IMR-90 (cell line): ENCODE measurements around the gene NAP1L5.

ENCODE experiments used
- CTCF ChIP-seq: conservative IDR thresholded peaks from 2 replicates; pipeline ENCODE4 v1.5.1; 2012; ENCODE audit warnings: mild to moderate bottlenecking, low read depth, low read length, improper control_type of control experiment
- POLR2A ChIP-seq: IDR thresholded peaks from 2 replicates; pipeline ENCODE4 v1.6.1; 2012; ENCODE audit warnings: mild to moderate bottlenecking, low read depth, low read length
- USF2 ChIP-seq: fragments of 150-350 bp; IDR thresholded peaks from 2 replicates; pipeline ENCODE4 v1.6.1; 2017; ENCODE audit warnings: mild to moderate bottlenecking, antibody characterized with exemption, low read length, low read depth

GRCh38 chr4:88719381-88719780 is 21.8 kb upstream of the NAP1L5 start:
- TF ChIP-seq POLR2A: no peak
- no peak for TF ChIP-seq CTCF
- no peak for TF ChIP-seq USF2
